Skeletal muscle tissue (tissue), 4 donors: ENCODE measurements around the gene ZC3H13. TPM values are rescaled to one million over a fixed set of nuclear protein-coding genes. Genes with fewer than 3 reads are reported as not detected.

ENCODE experiments used
- H3K27ac ChIP-seq: one replicate; pipeline ENCODE4 v1.7.0; 2013; ENCODE audit warnings: mild to moderate bottlenecking, low read depth, low read length, inconsistent platforms
- H3K27me3 ChIP-seq, 3 donors: one replicate each; pipeline ENCODE4 v1.7.0; 2013; ENCODE audit warnings: low read length in 3 of 3; ENCODE audit not compliant: control insufficient read depth in 3 of 3, insufficient read depth in 3 of 3
- H3K36me3 ChIP-seq, 3 donors: one replicate each; pipeline ENCODE4 v1.7.0; 2013; ENCODE audit warnings: low read length in 3 of 3; ENCODE audit not compliant: control insufficient read depth in 3 of 3, insufficient read depth in 3 of 3
- H3K4me1 ChIP-seq, 3 donors: one replicate each; pipeline ENCODE4 v1.7.0; 2013; ENCODE audit warnings: low read length in 3 of 3, mild to moderate bottlenecking in 3 of 3; ENCODE audit not compliant: control insufficient read depth in 3 of 3, insufficient read depth in 3 of 3
- H3K4me3 ChIP-seq, 3 donors: one replicate each; pipeline ENCODE4 v1.7.0; 2013; ENCODE audit warnings: low read length in 3 of 3
- H3K9ac ChIP-seq, 3 donors: one replicate each; pipeline ENCODE4 v1.7.0; 2013; ENCODE audit warnings: low read length in 3 of 3, mild to moderate bottlenecking in 3 of 3, moderate library complexity in 2 of 3, low read depth in 1 of 3
- H3K9me3 ChIP-seq, 3 donors: one replicate each; pipeline ENCODE4 v1.7.0; 2013; ENCODE audit warnings: low read length in 3 of 3; ENCODE audit not compliant: control insufficient read depth in 3 of 3
- total RNA-seq: library from RNA; depleted of rRNA; stranded (reverse); fragments of >200 nt; gene quantifications from one replicate; pipeline ENCODE4 v1.2.3, GENCODE V29; 2014
- donor health status: Osteomylitis.

ZC3H13 gene
- total RNA-seq, 1 donor from 2014 or later, result 28.2 TPM

DNA sequence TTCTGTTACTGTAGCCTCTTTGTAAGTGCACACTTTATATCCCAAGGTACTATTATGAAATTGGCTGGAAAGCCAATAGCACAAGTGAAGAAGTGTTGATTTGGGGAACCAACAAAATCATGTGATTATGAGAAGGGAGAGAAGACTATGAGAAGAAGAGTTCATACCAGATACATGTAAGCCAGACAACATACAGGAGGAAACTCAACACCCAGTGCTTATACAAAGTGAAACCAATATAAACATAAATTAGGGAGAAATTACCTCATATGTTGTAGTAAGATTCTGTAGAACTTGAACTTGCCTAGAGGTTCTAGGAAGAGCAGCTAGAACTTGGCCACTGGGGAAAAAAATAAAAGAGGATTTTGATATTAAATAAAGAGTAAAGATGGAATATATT lies 34.9 kb upstream of the ZC3H13 start:
- Histone ChIP-seq H3K36me3 (no peaks in the 10 kb centered on the region), H3K4me3 (no peak overlapping the region), H3K4me1 (no peaks in the 10 kb centered on the region), H3K9ac (no peak overlapping the region), H3K27me3 (peaks cover 0 to 3% (median 0%) of the 10 kb centered on the region in 3 donors), H3K27ac (no peak overlapping the region), H3K9me3 (no peaks in the 10 kb centered on the region)

DNA sequence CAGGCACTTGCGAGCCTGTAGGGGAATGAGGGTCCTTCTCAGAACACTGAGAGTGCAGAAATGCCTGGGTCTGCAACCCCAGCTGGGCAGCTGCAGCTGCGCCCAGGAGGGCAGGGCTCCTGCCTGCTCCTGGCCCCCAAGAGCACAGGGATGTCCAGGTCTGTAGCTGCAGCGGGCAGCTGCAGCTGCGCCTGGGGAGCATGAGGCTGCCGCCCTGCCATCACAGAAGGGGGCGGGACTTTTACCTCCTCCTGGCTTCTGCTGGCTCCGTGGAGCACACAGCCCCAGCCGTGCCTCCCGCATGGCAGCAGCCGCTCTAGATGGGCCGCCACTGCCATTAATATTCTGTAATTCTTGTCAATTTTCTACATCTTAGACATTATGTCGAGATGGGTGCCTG lies 34.4 kb upstream of the ZC3H13 start:
- H3K27me3 ChIP-seq, result peaks cover 0 to 3% (median 0%) of the 10 kb centered on the region in 3 donors

DNA sequence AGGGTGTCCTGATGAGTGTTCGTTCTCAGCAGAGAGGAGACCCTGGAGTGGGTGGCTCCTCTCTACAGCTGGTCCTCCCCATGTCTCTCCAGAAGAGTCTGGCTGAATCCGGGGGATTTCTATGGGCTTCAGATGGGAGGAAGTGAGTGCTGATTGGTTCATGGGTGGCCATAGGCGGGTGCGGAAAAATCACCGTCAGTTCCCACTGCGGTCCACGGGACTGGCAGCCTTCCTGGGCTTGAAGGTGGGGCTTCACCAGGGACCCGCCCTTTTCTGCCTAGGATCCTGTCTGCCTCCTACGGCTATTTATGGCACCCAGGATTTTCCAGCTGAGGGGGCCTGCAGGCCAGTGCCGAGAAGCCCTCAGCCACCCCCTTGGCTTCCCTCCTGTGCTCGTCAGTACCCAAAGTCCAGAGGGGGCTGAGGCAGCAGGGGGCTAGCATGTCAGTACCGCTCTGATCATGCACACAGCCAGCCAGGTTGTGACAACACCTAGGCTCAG lies 33.9 kb upstream of the ZC3H13 start:
- H3K27me3 ChIP-seq, result peaks cover 0 to 3% (median 0%) of the 10 kb centered on the region in 3 donors
- H3K9me3 ChIP-seq, result no peaks in the 10 kb centered on the region
- H3K27ac ChIP-seq, result no peak overlapping the region
- no peaks in the 10 kb centered on the region for H3K4me1 ChIP-seq
- no peak overlapping the region for H3K9ac ChIP-seq
- no peaks in the 10 kb centered on the region for H3K36me3 ChIP-seq
- no peak overlapping the region for H3K4me3 ChIP-seq

More for the DNA sequence above, 34.4 kb upstream of the ZC3H13 start:
- no peak overlapping the region for H3K4me3 ChIP-seq
- no peaks in the 10 kb centered on the region for H3K4me1 ChIP-seq
- H3K27ac ChIP-seq, result no peak overlapping the region
- no peak overlapping the region for H3K9ac ChIP-seq
- no peaks in the 10 kb centered on the region for H3K9me3 ChIP-seq
- no peaks in the 10 kb centered on the region for H3K36me3 ChIP-seq

DNA sequence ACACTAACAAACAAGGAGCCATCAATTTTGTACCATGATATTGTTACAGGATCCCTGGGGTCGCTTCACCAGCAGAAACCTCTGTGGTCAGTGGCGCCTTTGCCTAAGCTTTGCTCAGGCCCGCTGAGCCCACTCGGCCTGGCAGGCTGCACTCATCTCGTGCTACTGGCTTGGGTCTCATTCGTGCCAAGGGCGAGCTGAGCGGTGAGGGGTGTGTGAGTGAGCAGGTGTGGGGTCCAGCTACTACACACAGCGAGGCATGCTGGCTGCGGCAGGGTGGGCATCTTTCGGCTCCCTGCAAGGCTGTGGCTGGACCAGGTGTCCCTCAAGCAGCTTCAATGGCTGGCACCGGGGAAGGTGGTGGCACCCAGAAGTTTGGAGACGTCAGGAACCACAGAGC lies 33.2 kb upstream of the ZC3H13 start:
- Histone ChIP-seq H3K27ac (no peak overlapping the region), H3K9me3 (no peaks in the 10 kb centered on the region), H3K36me3 (no peaks in the 10 kb centered on the region), H3K9ac (no peak overlapping the region), H3K27me3 (peaks cover 0 to 3% (median 0%) of the 10 kb centered on the region in 3 donors), H3K4me1 (no peaks in the 10 kb centered on the region), H3K4me3 (no peak overlapping the region)

- Histone ChIP-seq H3K36me3 (no peaks in the 10 kb centered on the region), H3K9me3 (no peaks in the 10 kb centered on the region), H3K27ac (no peak overlapping the region), H3K27me3 (no peaks in the 10 kb centered on the region), H3K4me3 (no peak overlapping the region), H3K9ac (no peak overlapping the region), H3K4me1 (no peaks in the 10 kb centered on the region)
These were observed 29.8 kb upstream of the ZC3H13 start for GRCh38 chr13:46082324-46082723.

GRCh38 chr13:46079770-46080169 lies 27.2 kb upstream of the ZC3H13 start:
- no peak overlapping the region for H3K9ac ChIP-seq
- no peaks in the 10 kb centered on the region for H3K27me3 ChIP-seq
- no peak overlapping the region for H3K27ac ChIP-seq
- no peaks in the 10 kb centered on the region for H3K4me1 ChIP-seq
- no peak overlapping the region for H3K4me3 ChIP-seq
- H3K9me3 ChIP-seq, result no peaks in the 10 kb centered on the region
- no peaks in the 10 kb centered on the region for H3K36me3 ChIP-seq

- H3K9me3 ChIP-seq, result no peaks in the 10 kb centered on the region
- no peak overlapping the region for H3K4me3 ChIP-seq
- no peaks in the 10 kb centered on the region for H3K36me3 ChIP-seq
- H3K9ac ChIP-seq, result no peak overlapping the region
- no peak overlapping the region for H3K27ac ChIP-seq
- no peaks in the 10 kb centered on the region for H3K27me3 ChIP-seq
- H3K4me1 ChIP-seq, result no peaks in the 10 kb centered on the region
These were observed 24.7 kb upstream of the ZC3H13 start for GRCh38 chr13:46077265-46077664.

DNA sequence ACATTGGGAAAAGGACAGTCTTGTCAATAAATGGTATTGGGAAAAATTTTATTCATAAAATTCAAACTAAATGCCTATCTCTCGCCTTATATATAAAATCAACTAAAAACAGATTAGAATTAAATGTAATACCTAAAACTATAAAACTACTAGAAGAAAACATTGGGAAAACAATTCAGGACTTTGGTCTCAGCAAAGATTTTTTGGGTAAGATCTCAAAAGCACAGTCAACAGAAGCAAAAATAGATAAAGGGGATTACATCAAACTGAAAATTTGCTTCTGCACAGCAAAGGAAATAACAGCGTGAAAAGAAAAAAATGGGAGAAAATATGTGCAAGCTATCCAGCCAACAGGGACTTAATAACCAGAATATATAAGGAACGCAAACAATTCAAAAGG lies 24.3 kb upstream of the ZC3H13 start:
- Histone ChIP-seq H3K4me3 (no peak overlapping the region), H3K9ac (no peak overlapping the region), H3K27me3 (no peaks in the 10 kb centered on the region), H3K27ac (no peak overlapping the region), H3K4me1 (no peaks in the 10 kb centered on the region), H3K9me3 (no peaks in the 10 kb centered on the region), H3K36me3 (no peaks in the 10 kb centered on the region)

DNA sequence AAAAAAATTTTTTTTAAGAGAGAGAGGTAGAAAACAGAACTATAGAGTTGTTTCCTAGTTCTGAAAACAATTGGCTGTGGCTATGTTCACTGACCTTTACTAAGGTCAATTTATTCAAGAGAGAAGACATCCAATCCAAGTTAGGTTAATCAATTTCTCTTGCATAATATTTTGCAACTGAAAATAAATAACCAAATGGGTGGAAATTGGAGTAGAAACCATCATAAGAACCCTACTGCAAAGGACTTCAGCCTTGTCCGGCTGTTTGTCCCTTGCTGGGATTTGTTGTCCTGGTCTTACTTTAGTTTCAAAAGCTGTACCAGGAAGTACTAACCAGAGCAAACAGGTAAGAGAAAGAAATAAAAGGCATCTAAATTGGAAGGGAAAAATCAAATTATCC lies 23.3 kb upstream of the ZC3H13 start:
- no peaks in the 10 kb centered on the region for H3K27me3 ChIP-seq
- H3K4me3 ChIP-seq, result no peak overlapping the region
- no peaks in the 10 kb centered on the region for H3K9me3 ChIP-seq
- H3K9ac ChIP-seq, result no peak overlapping the region
- no peaks in the 10 kb centered on the region for H3K36me3 ChIP-seq
- no peak overlapping the region for H3K27ac ChIP-seq
- H3K4me1 ChIP-seq, result no peaks in the 10 kb centered on the region

DNA sequence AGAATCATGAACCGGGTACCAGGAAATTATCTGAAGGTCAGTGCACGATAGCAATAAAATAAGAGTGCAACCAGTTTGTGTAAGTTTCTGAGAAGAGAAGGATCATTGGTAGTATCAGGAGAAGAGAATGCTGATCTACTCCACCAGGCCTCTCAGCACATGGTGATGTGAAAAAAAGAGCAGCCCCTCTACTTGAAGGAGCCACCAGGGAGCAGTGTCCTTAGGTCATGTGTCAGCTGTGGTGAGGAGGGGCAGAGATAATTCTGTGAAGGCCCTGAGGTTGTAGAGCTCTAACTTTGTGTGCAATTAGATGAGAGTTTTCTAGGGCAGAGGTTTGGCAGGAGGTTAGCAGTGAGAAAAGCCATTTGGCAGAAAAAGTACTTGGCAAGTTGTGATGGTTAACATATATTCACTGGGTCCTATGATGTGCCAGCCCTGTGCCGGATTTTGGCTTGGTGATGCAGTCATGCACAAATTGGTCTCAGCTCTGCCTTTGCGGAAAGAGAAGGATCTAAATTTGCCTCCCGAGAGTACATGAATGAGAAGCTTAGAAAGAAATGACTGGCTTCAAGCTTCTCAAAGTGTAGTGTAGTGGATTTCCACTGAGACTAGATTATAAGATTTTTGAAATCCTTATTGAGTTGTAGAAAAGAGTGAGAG lies 19.2 kb upstream of the ZC3H13 start:
- Histone ChIP-seq H3K27ac (no peak overlapping the region), H3K4me3 (no peak overlapping the region), H3K36me3 (no peaks in the 10 kb centered on the region), H3K27me3 (no peaks in the 10 kb centered on the region), H3K4me1 (no peaks in the 10 kb centered on the region), H3K9me3 (no peaks in the 10 kb centered on the region), H3K9ac (no peak overlapping the region)
